Measurements from ENCODE around the gene ADCY4. TPM values are rescaled to one million over a fixed set of nuclear protein-coding genes. Genes with fewer than 3 reads are reported as not detected.

ADCY4 gene
- total RNA-seq, 1 experiment from 2014 or later, result 1.1 TPM

- TF ChIP-seq, protein P1, sequence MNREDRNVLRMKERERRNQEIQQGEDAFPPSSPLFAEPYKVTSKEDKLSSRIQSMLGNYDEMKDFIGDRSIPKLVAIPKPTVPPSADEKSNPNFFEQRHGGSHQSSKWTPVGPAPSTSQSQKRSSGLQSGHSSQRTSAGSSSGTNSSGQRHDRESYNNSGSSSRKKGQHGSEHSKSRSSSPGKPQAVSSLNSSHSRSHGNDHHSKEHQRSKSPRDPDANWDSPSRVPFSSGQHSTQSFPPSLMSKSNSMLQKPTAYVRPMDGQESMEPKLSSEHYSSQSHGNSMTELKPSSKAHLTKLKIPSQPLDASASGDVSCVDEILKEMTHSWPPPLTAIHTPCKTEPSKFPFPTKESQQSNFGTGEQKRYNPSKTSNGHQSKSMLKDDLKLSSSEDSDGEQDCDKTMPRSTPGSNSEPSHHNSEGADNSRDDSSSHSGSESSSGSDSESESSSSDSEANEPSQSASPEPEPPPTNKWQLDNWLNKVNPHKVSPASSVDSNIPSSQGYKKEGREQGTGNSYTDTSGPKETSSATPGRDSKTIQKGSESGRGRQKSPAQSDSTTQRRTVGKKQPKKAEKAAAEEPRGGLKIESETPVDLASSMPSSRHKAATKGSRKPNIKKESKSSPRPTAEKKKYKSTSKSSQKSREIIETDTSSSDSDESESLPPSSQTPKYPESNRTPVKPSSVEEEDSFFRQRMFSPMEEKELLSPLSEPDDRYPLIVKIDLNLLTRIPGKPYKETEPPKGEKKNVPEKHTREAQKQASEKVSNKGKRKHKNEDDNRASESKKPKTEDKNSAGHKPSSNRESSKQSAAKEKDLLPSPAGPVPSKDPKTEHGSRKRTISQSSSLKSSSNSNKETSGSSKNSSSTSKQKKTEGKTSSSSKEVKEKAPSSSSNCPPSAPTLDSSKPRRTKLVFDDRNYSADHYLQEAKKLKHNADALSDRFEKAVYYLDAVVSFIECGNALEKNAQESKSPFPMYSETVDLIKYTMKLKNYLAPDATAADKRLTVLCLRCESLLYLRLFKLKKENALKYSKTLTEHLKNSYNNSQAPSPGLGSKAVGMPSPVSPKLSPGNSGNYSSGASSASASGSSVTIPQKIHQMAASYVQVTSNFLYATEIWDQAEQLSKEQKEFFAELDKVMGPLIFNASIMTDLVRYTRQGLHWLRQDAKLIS (CRISPR knock-in tag; IDR thresholded peaks at IDR 0.05; ENCODE audit: borderline replicate concordance), result no peak
- TF ChIP-seq SP1 (CRISPR knock-in tag; conservative IDR thresholded peaks at IDR 0.05) (no peak), CBFB (CRISPR knock-in tag; IDR thresholded peaks at IDR 0.05; ENCODE audit: low read depth) (no peak), ZNF532 (CRISPR knock-in tag; IDR thresholded peaks at IDR 0.05; ENCODE audit: borderline replicate concordance) (no peak), ATF1 (CRISPR knock-in tag; IDR thresholded peaks at IDR 0.05) (no peak), CREM (CRISPR knock-in tag; IDR thresholded peaks at IDR 0.05) (no peak), EMX1 (CRISPR knock-in tag; IDR thresholded peaks at IDR 0.05) (no peak), CDX4 (CRISPR knock-in tag; IDR thresholded peaks at IDR 0.05; ENCODE audit: borderline replicate concordance) (no peak), FOXK1 (CRISPR knock-in tag; IDR thresholded peaks at IDR 0.05) (no peak), PREB (CRISPR knock-in tag; IDR thresholded peaks at IDR 0.05; ENCODE audit: borderline replicate concordance) (no peak), ZNF232 (CRISPR knock-in tag; IDR thresholded peaks at IDR 0.05) (no peak), JUN (CRISPR knock-in tag; IDR thresholded peaks at IDR 0.05) (no peak)
- TF ChIP-seq, protein P2, sequence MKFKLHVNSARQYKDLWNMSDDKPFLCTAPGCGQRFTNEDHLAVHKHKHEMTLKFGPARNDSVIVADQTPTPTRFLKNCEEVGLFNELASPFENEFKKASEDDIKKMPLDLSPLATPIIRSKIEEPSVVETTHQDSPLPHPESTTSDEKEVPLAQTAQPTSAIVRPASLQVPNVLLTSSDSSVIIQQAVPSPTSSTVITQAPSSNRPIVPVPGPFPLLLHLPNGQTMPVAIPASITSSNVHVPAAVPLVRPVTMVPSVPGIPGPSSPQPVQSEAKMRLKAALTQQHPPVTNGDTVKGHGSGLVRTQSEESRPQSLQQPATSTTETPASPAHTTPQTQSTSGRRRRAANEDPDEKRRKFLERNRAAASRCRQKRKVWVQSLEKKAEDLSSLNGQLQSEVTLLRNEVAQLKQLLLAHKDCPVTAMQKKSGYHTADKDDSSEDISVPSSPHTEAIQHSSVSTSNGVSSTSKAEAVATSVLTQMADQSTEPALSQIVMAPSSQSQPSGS (CRISPR knock-in tag; IDR thresholded peaks at IDR 0.05; ENCODE audit: borderline replicate concordance, low read depth), result no peak
- TF ChIP-seq, protein P3, sequence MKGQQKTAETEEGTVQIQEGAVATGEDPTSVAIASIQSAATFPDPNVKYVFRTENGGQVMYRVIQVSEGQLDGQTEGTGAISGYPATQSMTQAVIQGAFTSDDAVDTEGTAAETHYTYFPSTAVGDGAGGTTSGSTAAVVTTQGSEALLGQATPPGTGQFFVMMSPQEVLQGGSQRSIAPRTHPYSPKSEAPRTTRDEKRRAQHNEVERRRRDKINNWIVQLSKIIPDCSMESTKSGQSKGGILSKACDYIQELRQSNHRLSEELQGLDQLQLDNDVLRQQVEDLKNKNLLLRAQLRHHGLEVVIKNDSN (CRISPR knock-in tag; IDR thresholded peaks at IDR 0.05), result no peak
These were observed 63.0 kb downstream of the ADCY4 start (continued) for GRCh38 chr14:24271834-24272263.

Measured in WTC11 (cell line).